DOHH2 (cell line): ENCODE measurements around the gene SLC1A2.

Source experiments
- H3F3A ChIP-seq: fragments of 200-600 bp; sonication (generic), shearing (Covaris generic); 2 replicates; pipeline ENCODE4 v1.6.0; 2016; ENCODE audit warnings: antibody characterized with exemption, mild to moderate bottlenecking; ENCODE audit not compliant: control insufficient read depth, insufficient read depth
- H3K27ac ChIP-seq: fragments of 200-600 bp; sonication (generic); 2 replicates; pipeline ENCODE4 v1.5.1; 2014; ENCODE audit warnings: low read depth, mild to moderate bottlenecking, low read length, moderate library complexity
- H3K27me3 ChIP-seq: fragments of 200-600 bp; sonication (generic); 2 replicates; pipeline ENCODE4 v1.6.1; 2014; ENCODE audit warnings: mild to moderate bottlenecking, low read length, mixed read lengths; ENCODE audit not compliant: control insufficient read depth
- H3K36me3 ChIP-seq: fragments of 200-600 bp; sonication (generic); 2 replicates; pipeline ENCODE4 v1.6.1; 2014; ENCODE audit warnings: mild to moderate bottlenecking, low read length, moderate library complexity, mixed read lengths; ENCODE audit not compliant: control insufficient read depth
- H3K4me1 ChIP-seq: fragments of 200-600 bp; sonication (generic); 2 replicates; pipeline ENCODE4 v1.6.1; 2014; ENCODE audit warnings: mild to moderate bottlenecking, low read length, mixed read lengths; ENCODE audit not compliant: control insufficient read depth
- H3K4me2 ChIP-seq: fragments of 200-600 bp; sonication (generic); 2 replicates; pipeline ENCODE4 v1.6.0; 2014; ENCODE audit warnings: mild to moderate bottlenecking, low read length, moderate library complexity
- H3K4me3 ChIP-seq: fragments of 200-600 bp; sonication (generic); 2 replicates; pipeline ENCODE4 v1.5.1; 2014; ENCODE audit warnings: mild to moderate bottlenecking, low read length, mixed read lengths
- H3K79me2 ChIP-seq: fragments of 200-600 bp; sonication (generic); 2 replicates; pipeline ENCODE4 v1.6.1; 2014; ENCODE audit warnings: mild to moderate bottlenecking, low read length, mixed read lengths; ENCODE audit not compliant: control insufficient read depth
- H3K9me2 ChIP-seq: fragments of 200-600 bp; sonication (generic); replicated peaks from 2 replicates; pipeline ENCODE4 v1.6.1; 2014; ENCODE audit warnings: mild to moderate bottlenecking, low read length, mixed read lengths; ENCODE audit not compliant: control insufficient read depth
- H3K9me3 ChIP-seq: fragments of 200-600 bp; sonication (generic); 2 replicates; pipeline ENCODE4 v1.6.1; 2014; ENCODE audit warnings: antibody characterized with exemption, low read length, mixed read lengths; ENCODE audit not compliant: control insufficient read depth, insufficient read depth
- H4K20me1 ChIP-seq: fragments of 200-600 bp; sonication (generic); 2 replicates; pipeline ENCODE4 v1.6.0; 2014; ENCODE audit warnings: low read depth, mild to moderate bottlenecking, antibody characterized with exemption, low read length, moderate library complexity; ENCODE audit not compliant: control insufficient read depth, insufficient read depth
- CTCF ChIP-seq: fragments of 200-600 bp; sonication (generic); IDR thresholded peaks from one replicate; pipeline ENCODE4 v1.5.1; 2014; ENCODE audit warnings: antibody characterized with exemption, mild to moderate bottlenecking, low read depth, low read length; ENCODE audit not compliant: poor library complexity, severe bottlenecking
- EZH2phosphoT487 ChIP-seq: fragments of 200-600 bp; sonication (generic); IDR thresholded peaks from 2 replicates; pipeline ENCODE4 v1.6.1; 2017; ENCODE audit warnings: borderline replicate concordance, mild to moderate bottlenecking, antibody characterized with exemption, low read length, moderate library complexity, mixed read lengths

SLC1A2 gene

GRCh38 chr11:35376118-35376510 is 43.2 kb downstream of the SLC1A2 start:
- no peaks in the 10 kb centered on the region for H3K79me2 ChIP-seq
- no peaks in the 10 kb centered on the region for H3K4me1 ChIP-seq
- no peaks in the 10 kb centered on the region for H3K9me2 ChIP-seq

GRCh38 chr11:35375332-35376117 is 43.8 kb downstream of the SLC1A2 start:
- Histone ChIP-seq H3K4me3 (no peak overlapping the region), H3K9me2 (no peaks in the 10 kb centered on the region), H3F3A (no peaks in the 10 kb centered on the region), H3K79me2 (no peaks in the 10 kb centered on the region), H3K27me3 (peaks cover 7% of the 10 kb centered on the region; the same call in 1 of the 2 replicates), H3K4me1 (no peaks in the 10 kb centered on the region), H3K9me3 (no peaks in the 10 kb centered on the region), H3K36me3 (no peaks in the 10 kb centered on the region), H4K20me1 (no peaks in the 10 kb centered on the region), H3K27ac (no peak overlapping the region), H3K4me2 (no peak overlapping the region)
- TF ChIP-seq EZH2phosphoT487, result no peak
- TF ChIP-seq CTCF, result no peak

More at GRCh38 chr11:35376118-35376510, 43.2 kb downstream of the SLC1A2 start:
- Histone ChIP-seq H4K20me1 (no peaks in the 10 kb centered on the region), H3K4me2 (no peak overlapping the region), H3F3A (no peaks in the 10 kb centered on the region), H3K4me3 (no peak overlapping the region), H3K27me3 (peaks cover 7% of the 10 kb centered on the region; the same call in 1 of the 2 replicates), H3K36me3 (no peaks in the 10 kb centered on the region), H3K27ac (no peak overlapping the region), H3K9me3 (no peaks in the 10 kb centered on the region)
- TF ChIP-seq CTCF, result no peak
- no peak for TF ChIP-seq EZH2phosphoT487

GRCh38 chr11:35373284-35373933 is 45.9 kb downstream of the SLC1A2 start:
- H3K9me2 ChIP-seq, result no peaks in the 10 kb centered on the region
- TF ChIP-seq CTCF (no peak), EZH2phosphoT487 (no peak)
- H3F3A ChIP-seq, result no peaks in the 10 kb centered on the region
- no peak overlapping the region for H3K27ac ChIP-seq
- H3K27me3 ChIP-seq, result peaks cover 7% of the 10 kb centered on the region; the same call in 1 of the 2 replicates
- H4K20me1 ChIP-seq, result no peaks in the 10 kb centered on the region
- no peaks in the 10 kb centered on the region for H3K36me3 ChIP-seq
- H3K4me1 ChIP-seq, result no peaks in the 10 kb centered on the region
- H3K9me3 ChIP-seq, result no peaks in the 10 kb centered on the region
- H3K4me2 ChIP-seq, result no peak overlapping the region
- H3K79me2 ChIP-seq, result no peaks in the 10 kb centered on the region
- H3K4me3 ChIP-seq, result no peak overlapping the region
